Fibroblast of skin of right biceps (primary cell): ENCODE measurements around the gene METTL26.
A peak's percentile ranks its signal among the peaks of the same experiment; 100 is the strongest.

Source experiments
- DNase-seq: peaks from one replicate; pipeline ENCODE4 v3.0.0-alpha.2; 2013

METTL26 gene

DNA sequence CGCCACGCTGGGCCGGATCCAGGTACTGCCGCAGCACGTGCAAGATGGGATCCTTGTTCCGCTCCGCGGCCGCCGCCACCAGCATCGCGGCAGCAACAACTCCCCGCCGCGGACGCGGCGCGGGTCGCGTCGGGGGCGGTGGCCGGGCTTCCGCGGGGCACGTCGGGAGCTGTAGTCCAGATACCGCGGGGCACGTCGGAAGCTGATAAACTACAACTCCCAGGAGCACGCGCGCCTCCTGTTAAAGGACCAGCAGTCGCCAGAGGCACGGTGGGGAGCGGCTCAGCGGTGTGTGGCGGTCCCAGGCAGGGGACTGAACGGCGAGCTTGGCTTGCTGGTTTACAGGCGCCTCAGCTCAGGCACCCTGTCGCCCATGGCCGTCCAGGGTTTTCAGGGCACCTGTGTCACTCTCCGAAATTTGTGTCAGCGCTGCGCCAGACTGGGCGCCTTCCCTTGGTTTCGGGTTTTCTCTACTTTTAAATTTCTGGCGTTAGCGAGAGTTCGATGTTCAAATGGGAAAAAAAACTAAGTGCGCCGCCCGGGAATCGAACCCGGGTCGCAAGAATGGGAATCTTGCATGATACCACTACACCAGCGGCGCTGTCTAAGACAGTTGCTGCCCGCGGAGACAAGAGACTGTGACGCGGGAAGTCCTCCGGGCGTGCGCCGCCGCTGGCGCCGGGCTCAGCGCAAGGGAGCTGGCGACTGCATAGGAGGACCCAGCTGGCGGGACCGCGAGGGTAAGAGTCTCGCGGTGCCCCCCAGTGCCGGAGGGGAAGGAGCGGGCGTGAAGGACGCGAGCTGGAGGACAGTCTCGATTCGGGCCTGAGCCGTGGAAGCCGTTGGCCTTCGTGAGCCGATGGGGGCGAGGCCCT lies at the start of gene METTL26:
Gene METTL26 (minus strand): TSS at position 100 of the 875 bp plus-strand sequence. CDS start 15 bp downstream, at position 85.
- DNase-seq = peak; percentile 95

DNA sequence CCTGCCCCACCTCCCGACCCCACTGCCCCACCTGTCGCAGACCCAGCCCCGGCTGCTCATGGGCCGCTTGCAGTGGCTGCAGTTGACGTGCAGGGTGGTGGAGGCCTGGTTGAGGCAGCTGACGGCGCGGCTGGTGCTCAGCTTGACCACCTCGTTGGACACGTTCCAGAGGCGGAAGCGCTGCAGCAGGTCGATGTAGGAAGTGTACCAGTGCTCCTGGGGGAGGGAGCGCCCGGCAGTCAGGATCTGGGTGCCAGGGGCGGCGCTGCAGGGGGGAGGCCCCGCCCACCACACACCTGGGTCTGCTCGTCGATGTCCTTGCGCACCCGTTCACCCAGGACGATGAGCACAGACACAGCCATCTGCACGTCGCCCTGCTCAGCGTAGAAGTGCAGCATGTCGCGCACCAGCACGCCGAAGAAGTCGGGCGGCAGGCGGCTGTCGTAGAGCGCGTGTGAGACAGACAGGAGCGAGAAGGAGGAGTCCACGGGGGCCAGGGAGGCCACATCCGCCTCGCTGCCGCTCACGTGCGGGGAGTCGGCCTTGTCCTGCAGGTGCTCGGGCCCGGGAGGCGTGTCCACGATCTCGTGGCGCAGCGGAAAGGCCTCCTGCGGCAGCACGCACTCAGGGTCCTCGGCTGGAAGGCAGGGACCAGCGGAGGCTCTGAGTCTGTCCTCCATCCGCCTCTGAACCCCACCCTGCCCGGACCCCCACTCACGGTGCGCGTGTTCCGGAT lies 49.0 kb upstream of the METTL26 start:
- DNase-seq = no peak

- DNase-seq = peak; percentile 95
Measured at GRCh38 chr16:684071-684794, 48.1 kb upstream of the METTL26 start, which contains the start of gene JMJD8. Gene JMJD8 (minus strand): TSS chr16:684334. CDS start chr16:684319, 15 bp downstream.

GRCh38 chr16:683396-684070 lies 47.4 kb upstream of the METTL26 start:
- no peak for DNase-seq

- no peak for DNase-seq
Measured at GRCh38 chr16:682493-683395, 46.6 kb upstream of the METTL26 start.

DNA sequence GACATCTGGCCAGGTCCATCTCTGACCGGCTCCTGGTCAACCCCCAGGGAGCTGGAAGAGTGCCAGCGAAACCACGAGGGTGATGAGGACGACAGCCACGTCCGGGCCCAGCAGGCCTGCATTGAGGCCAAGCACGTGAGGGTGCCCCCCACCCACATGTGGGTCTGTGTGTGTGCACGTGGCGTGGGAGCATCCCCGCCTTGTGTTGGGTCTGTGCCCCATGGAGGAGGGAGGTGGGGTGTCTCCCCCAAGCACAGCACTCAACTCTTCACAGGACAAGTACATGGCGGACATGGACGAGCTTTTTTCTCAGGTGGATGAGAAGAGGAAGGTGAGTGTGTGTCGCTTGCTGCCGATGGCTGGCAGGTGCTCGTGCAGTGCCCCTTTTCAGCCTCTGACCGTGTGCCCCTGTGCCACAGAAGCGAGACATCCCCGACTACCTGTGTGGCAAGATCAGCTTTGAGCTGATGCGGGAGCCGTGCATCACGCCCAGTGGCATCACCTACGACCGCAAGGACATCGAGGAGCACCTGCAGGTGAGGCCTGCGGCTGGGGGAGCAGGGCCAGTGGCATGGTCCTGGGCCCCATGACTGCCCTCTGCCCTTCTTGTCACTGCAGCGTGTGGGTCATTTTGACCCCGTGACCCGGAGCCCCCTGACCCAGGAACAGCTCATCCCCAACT lies 45.8 kb upstream of the METTL26 start:
- DNase-seq = no peak

DNA sequence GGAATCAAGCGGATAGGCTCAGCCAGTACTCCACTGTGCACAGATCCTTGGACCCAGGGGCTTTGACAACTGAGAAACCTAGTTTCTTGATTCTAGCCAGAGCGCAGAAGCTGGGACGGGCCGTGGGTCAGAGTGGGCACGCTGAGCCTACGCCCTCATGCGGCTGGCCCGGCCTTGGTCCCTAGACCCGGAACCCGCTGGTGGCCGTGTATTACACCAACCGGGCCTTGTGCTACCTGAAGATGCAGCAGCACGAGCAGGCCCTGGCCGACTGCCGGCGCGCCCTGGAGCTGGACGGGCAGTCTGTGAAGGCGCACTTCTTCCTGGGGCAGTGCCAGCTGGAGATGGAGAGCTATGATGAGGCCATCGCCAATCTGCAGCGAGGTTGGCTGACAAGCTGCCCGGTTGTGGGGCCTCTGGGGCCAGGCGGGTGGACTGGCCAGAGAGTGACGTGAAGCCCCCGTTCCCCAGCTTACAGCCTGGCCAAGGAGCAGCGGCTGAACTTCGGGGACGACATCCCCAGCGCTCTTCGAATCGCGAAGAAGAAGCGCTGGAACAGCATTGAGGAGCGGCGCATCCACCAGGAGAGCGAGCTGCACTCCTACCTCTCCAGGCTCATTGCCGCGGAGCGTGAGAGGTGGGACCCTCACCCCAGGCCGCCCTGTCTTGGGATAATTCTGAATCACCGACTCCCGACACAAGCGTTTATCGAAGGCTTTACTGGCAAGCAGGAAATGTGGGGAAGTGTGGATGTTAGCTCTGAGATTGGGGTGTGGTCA lies 45.1 kb upstream of the METTL26 start:
- peak; percentile 30 for DNase-seq

- no peak for DNase-seq
Measured at GRCh38 chr16:680625-680945, 44.5 kb upstream of the METTL26 start.

DNA sequence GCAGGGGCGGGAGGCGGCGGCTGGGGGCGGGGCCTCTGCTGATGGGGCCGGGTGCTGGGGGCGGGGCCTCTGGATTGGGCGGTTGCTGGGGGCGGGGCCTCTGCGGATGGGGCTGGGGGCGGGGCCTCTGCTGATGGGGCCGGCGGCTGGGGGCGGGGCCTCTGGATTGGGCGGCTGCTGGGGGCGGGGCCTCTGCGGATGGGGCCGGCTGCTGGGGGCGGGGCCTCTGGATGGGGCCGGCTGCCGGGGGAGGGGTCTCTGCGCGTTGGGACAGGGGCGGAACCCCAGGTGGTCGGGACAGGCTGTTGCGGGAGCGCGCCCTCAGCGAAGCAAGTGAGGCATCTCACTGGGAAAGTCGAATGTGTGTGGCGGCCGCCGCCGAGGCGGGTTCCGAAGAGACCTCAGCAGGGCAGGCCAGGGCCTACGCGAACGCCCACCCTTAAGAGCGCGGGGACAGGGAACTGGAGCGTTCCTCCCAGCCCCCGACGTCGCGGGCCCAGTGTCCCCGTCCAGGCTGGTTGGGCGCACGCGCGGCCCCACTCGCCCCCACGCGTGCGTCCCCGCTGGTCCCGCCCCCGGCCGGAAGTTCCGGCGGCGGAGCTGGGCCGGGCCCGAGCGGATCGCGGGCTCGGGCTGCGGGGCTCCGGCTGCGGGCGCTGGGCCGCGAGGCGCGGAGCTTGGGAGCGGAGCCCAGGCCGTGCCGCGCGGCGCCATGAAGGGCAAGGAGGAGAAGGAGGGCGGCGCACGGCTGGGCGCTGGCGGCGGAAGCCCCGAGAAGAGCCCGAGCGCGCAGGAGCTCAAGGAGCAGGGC lies 43.9 kb upstream of the METTL26 start, which contains the start of gene STUB1:
Gene STUB1 (plus strand): TSS at position 597 of the 811 bp plus-strand sequence. CDS start 116 bp downstream, at position 713.
- DNase-seq = peak; percentile 85

GRCh38 chr16:678858-679813 lies 43.0 kb upstream of the METTL26 start:
- DNase-seq = peak; percentile 65

DNA sequence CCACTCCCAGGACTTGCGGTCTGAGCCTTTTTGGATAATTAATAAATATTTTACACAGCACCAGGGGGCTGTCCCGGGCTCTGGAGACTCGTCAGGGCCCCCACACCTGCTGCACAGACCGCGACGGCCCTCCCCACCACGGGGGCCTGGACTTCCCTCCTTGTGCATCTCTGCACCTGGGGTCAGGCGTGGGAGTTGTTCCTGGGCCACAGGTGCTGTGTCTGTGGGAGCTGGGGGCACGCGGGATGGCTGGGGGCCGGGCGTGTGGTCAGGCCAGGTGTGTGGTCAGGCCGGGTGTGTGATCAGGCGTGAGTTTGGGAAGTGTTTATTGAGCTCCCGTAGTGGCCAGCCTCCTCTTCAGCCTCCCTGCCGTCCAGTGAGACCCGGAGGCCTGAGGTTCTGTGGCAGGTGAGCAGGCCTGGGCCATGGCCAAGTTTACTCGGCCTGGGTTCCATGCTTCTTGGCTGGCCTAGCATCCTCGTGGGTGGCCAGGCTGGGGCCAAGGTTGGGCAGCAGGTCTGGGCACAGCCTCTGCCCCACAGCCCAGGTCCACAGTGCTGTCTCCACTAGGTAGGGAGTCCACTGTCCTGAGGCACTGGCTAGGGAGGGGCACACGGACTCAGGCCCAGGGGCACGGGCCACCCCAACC lies 42.2 kb upstream of the METTL26 start:
- no peak for DNase-seq

DNA sequence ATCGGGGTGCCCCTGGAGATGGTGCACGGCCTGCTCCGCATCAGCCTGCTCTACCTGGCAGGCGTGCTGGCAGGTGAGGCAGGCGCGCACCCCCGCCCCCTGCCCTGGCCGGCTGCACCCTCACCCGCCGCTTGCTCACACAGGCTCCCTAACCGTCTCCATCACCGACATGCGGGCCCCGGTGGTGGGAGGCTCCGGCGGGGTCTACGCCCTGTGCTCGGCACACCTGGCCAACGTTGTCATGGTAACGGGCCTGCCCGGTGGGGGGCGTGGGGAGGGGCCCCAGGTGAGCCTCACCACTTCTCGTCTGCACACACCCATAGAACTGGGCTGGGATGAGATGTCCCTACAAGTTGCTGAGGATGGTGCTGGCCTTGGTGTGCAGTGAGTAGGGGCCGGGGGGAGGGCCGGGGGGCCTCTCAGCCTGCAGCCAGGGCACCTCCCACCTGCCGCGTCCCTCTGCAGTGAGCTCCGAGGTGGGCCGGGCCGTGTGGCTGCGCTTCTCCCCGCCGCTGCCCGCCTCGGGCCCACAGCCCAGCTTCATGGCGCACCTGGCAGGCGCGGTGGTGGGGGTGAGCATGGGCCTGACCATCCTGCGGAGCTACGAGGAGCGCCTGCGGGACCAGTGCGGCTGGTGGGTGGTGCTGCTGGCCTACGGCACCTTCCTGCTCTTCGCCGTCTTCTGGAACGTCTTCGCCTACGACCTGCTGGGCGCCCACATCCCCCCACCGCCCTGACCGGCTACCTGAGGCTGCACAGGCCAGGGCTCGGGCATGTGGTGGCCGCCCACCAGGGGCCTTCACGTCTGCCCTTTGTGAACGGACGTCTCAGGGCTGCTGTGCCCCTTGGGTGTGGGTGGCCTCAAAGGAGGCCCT lies 41.4 kb upstream of the METTL26 start:
- no peak for DNase-seq

DNA sequence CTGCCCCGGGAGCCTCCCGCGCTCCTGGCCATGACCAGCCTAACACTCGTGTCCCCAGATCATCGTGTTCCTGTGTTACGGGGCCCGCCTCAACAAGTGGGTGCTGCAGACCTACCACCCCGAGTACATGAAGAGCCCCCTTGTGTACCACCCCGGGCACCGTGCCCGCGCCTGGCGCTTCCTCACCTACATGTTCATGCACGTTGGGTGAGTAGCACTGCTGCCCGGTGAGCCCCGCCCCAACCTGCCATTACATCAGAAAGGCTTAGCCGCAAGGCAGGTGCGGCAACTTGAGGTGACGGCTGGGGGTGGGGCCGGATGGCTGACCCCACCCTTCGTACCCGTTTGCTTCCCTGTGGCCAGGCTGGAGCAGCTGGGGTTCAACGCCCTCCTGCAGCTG lies 40.8 kb upstream of the METTL26 start:
- no peak for DNase-seq

DNA sequence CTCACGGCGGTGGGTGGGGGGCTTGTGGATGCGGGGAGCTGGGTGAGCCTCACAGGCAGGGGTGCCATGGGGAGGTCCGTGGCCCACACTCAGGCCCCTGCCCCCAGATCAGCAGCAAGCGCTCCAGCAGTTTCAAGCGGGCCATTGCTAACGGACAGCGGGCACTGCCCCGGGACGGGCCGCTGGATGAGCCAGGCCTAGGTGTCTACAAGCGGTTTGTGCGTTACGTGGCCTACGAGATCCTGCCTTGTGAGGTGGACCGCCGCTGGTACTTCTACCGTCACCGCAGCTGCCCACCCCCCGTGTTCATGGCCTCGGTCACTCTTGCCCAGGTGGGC lies 40.4 kb upstream of the METTL26 start:
- DNase-seq = no peak

DNA sequence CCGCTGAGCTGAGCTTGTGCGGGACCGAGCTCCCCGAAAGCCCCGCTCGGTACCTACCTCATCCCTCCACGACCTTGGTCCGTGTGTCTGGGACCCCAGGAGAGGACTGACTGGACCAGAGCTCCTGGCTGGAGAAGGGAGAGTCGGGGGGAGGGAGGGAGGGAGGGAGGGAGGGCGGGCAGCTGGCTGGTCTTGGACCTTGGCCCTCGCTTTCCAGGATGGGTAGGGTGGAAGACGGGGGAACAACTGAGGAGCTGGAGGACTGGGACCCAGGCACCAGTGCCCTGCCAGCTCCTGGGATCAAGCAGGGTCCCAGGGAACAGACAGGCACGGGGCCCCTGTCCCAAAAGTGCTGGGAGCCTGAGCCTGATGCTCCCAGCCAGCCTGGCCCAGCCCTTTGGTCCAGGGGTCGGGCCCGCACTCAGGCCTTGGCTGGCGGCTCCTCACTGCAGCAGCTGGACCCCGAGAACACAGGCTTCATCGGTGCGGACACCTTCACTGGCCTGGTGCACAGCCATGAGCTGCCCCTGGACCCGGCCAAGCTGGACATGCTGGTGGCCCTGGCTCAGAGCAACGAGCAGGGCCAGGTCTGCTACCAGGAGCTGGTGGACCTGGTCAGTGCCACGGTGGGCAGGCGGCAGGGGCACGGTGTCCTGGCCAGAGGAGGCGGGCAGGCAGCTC lies 39.9 kb upstream of the METTL26 start:
- DNase-seq = no peak
